Measurements from ENCODE around the gene SHANK1.

Gene SHANK1

DNA sequence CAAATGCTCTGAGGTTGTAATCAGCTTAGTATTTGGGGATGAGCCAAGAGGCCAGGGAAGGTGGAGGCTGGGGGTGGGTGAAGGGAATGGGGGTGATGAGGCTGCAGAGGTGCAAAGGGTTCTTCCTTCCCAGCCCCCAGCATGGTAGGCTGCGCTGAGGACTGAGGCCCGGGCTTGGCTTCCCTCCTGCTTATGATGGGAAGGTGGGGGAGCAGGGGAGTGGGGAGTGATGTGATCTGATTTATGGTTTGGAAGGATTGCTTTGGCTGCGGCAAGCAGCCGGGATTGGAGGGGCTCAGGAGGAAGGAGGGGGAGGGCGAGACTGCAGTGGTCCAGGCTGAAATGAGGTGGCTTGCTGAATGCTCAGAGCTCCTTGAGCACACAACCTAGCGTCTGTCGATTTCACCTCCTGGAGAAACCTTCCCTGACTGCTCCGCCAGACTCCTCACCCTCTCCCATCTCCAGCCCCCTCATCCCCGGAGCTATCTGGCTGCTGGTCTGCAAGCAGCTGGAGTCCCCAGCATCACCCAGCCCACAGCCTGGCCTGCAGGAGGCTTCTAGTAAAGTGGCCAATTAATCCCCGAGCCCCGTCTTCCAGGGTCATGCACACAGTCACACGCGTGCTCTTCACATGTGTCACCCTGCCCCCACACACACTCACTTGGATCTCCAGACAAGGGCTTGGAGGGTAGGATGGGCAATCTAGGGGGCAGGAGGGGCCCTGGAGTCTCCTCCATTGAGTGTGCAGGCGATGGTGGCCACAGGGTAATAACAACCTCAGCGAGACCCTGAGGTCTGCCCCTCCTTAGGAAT, 2.8 kb upstream of the SHANK1 start:
- TF ChIP-seq TEAD4 (IDR thresholded peaks at IDR 0.05), result no peak
- no peak for TF ChIP-seq ZBTB7A (IDR thresholded peaks at IDR 0.05; ENCODE audit: low read depth)
- no peak for TF ChIP-seq RAD21 (IDR thresholded peaks at IDR 0.05; ENCODE audit: low read depth)
- TF ChIP-seq NFIC (IDR thresholded peaks at IDR 0.05), result no peak
- no peak for TF ChIP-seq TCF12 (IDR thresholded peaks at IDR 0.05; ENCODE audit: low read depth)
- TF ChIP-seq, protein P1, sequence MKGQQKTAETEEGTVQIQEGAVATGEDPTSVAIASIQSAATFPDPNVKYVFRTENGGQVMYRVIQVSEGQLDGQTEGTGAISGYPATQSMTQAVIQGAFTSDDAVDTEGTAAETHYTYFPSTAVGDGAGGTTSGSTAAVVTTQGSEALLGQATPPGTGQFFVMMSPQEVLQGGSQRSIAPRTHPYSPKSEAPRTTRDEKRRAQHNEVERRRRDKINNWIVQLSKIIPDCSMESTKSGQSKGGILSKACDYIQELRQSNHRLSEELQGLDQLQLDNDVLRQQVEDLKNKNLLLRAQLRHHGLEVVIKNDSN (IDR thresholded peaks at IDR 0.05), result no peak
- no peak for TF ChIP-seq CREB1 (IDR thresholded peaks at IDR 0.05; ENCODE audit: low read depth)
- no peak for TF ChIP-seq EP300 (IDR thresholded peaks at IDR 0.05; ENCODE audit: borderline replicate concordance)
- TF ChIP-seq CEBPB (IDR thresholded peaks at IDR 0.05), result no peak

DNA sequence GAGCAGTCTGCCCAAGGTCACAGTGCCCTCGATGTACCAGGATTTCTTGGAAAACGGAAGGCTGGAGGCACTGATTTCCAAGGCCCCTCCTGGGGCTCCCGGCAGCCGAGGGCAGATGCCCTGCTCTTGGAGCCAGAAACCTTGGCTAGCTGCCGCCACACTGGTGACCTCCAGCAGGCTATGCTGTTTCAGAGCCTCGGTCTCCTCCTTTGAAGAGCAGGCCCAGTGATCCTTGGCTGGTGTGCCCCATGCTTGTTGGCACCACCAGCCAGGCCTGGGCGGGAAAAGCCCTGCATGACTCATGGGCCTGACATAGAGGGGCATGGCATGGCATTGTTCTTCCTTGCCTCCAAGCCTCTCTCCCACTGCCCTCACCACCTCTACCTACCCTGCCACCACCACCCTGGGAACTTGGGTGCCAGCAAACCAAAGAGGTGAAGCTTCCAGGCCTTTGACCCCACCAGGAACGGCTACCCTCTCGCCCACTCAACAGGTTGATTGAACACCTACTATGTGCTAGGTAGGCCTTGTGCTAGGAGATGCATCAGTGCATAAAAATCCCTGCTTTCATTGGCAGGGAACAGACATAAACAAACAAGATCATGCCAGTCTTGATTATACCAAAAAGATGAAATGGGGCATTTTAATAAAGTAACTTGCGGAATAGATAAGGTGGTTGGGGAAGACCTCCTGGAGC, 2.0 kb upstream of the SHANK1 start:
- TF ChIP-seq FOXM1 (IDR thresholded peaks at IDR 0.05; ENCODE audit: borderline replicate concordance, low read depth) (no peak), EP300 (IDR thresholded peaks at IDR 0.05; ENCODE audit: borderline replicate concordance) (no peak), TAF1 (IDR thresholded peaks at IDR 0.05; ENCODE audit: low read depth) (no peak), ZBTB7A (IDR thresholded peaks at IDR 0.05; ENCODE audit: low read depth) (no peak), CREB1 (IDR thresholded peaks at IDR 0.05; ENCODE audit: low read depth) (no peak), CEBPB (IDR thresholded peaks at IDR 0.05) (no peak), YY1 (IDR thresholded peaks at IDR 0.05; ENCODE audit: low read depth) (no peak)
- TF ChIP-seq, protein P2, sequence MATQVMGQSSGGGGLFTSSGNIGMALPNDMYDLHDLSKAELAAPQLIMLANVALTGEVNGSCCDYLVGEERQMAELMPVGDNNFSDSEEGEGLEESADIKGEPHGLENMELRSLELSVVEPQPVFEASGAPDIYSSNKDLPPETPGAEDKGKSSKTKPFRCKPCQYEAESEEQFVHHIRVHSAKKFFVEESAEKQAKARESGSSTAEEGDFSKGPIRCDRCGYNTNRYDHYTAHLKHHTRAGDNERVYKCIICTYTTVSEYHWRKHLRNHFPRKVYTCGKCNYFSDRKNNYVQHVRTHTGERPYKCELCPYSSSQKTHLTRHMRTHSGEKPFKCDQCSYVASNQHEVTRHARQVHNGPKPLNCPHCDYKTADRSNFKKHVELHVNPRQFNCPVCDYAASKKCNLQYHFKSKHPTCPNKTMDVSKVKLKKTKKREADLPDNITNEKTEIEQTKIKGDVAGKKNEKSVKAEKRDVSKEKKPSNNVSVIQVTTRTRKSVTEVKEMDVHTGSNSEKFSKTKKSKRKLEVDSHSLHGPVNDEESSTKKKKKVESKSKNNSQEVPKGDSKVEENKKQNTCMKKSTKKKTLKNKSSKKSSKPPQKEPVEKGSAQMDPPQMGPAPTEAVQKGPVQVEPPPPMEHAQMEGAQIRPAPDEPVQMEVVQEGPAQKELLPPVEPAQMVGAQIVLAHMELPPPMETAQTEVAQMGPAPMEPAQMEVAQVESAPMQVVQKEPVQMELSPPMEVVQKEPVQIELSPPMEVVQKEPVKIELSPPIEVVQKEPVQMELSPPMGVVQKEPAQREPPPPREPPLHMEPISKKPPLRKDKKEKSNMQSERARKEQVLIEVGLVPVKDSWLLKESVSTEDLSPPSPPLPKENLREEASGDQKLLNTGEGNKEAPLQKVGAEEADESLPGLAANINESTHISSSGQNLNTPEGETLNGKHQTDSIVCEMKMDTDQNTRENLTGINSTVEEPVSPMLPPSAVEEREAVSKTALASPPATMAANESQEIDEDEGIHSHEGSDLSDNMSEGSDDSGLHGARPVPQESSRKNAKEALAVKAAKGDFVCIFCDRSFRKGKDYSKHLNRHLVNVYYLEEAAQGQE (IDR thresholded peaks at IDR 0.05; ENCODE audit: low read depth), result no peak
- TF ChIP-seq, protein P1 (IDR thresholded peaks at IDR 0.05), result no peak

DNA sequence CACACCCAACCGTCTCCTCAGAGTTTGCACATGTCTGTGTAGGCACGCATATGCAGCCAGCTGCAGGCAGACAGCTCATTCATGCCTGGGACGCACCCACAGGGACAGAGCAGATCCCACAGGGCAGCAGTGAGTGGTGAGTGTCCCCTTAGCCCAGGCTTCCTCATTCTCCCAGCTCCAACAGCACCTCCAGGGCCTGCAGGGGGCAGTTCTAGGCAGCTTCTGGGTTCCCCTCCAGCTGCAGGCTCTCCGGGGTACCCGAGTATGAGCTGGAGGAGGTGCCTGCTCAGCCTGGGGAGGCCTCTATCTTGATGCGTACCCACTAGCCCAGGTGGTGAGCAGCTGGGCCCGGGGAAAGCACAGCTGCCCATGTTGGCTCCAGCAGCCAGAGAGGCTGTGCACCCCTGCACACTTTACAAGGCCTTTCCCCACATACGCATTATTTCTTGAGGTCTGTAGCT, 1.3 kb upstream of the SHANK1 start:
- TF ChIP-seq TEAD4 (IDR thresholded peaks at IDR 0.05) (no peak), CEBPB (IDR thresholded peaks at IDR 0.05) (no peak), EP300 (IDR thresholded peaks at IDR 0.05; ENCODE audit: borderline replicate concordance) (no peak), YY1 (IDR thresholded peaks at IDR 0.05; ENCODE audit: low read depth) (no peak), EGR1 (IDR thresholded peaks at IDR 0.05) (no peak)

DNA sequence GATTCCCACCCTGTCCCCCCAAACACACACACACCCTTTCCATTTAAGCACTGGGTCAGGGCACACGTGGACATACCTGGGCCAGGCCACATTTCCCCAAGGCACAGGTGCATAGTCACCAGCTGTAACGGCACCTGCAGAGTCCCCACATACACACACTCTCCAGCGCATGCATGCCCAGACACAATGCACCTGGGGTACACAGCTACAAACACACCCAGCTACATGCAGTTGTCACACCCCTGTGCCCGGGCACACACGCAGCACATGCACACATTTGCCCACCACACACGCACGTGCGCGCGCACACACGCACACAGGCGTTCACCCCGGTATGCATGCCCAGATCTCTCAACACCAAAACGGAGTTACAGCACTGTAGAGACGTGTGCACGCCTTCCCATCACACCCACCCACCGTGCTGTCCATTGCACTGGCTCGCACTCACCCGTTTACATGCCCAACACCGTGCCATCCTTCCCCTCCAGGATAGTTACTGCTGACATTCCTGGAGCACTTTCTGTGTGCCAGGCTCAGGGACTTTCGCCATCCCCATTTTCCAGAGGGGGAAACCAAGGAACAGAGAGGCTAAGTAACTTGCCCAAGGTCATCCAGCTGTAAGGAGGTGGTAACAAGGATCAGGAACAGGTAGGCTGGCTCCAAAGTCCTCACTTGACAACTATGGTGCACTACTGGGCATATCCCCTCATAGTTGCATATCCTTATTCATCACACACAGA, 749 bp upstream of the SHANK1 start:
- no peak for TF ChIP-seq FOXM1 (IDR thresholded peaks at IDR 0.05; ENCODE audit: borderline replicate concordance, low read depth)
- no peak for TF ChIP-seq CEBPB (IDR thresholded peaks at IDR 0.05)
- no peak for TF ChIP-seq TAF1 (IDR thresholded peaks at IDR 0.05; ENCODE audit: low read depth)
- TF ChIP-seq TEAD4 (IDR thresholded peaks at IDR 0.05), result no peak
- TF ChIP-seq, protein P1 (IDR thresholded peaks at IDR 0.05), result no peak
- TF ChIP-seq, protein P3, sequence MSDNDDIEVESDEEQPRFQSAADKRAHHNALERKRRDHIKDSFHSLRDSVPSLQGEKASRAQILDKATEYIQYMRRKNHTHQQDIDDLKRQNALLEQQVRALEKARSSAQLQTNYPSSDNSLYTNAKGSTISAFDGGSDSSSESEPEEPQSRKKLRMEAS (IDR thresholded peaks at IDR 0.05), result no peak
- TF ChIP-seq EGR1 (IDR thresholded peaks at IDR 0.05), result no peak
- TF ChIP-seq EP300 (IDR thresholded peaks at IDR 0.05; ENCODE audit: borderline replicate concordance), result no peak
- no peak for TF ChIP-seq TCF12 (IDR thresholded peaks at IDR 0.05; ENCODE audit: low read depth)
- TF ChIP-seq, protein P2 (IDR thresholded peaks at IDR 0.05; ENCODE audit: low read depth), result no peak
- no peak for TF ChIP-seq RAD21 (IDR thresholded peaks at IDR 0.05; ENCODE audit: low read depth)
- no peak for TF ChIP-seq CREB1 (IDR thresholded peaks at IDR 0.05; ENCODE audit: low read depth)
- TF ChIP-seq ZBTB7A (IDR thresholded peaks at IDR 0.05; ENCODE audit: low read depth), result no peak

DNA sequence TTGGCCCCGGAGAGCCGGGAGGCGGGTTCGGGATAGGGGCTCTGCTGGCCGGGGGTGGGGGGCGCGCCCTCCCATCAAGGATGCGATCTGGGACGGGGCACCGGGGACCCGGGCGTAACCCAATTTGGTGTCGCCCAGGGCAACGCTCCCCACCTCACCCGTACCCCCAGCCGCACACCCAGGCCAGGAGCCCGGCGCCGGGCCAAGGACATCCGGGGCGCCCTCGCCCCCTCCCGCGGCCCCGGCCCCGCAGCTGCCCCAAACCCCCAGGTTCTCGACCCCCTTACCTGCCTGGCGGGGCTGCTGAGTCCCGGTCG, 525 bp downstream of the SHANK1 start:
- TF ChIP-seq NFIC (IDR thresholded peaks at IDR 0.05) (no peak), CREB1 (IDR thresholded peaks at IDR 0.05; ENCODE audit: low read depth) (no peak), ZBTB7A (IDR thresholded peaks at IDR 0.05; ENCODE audit: low read depth) (no peak), CEBPB (IDR thresholded peaks at IDR 0.05) (no peak), EGR1 (IDR thresholded peaks at IDR 0.05) (no peak), TCF12 (IDR thresholded peaks at IDR 0.05; ENCODE audit: low read depth) (no peak), YY1 (IDR thresholded peaks at IDR 0.05; ENCODE audit: low read depth) (no peak), FOXM1 (IDR thresholded peaks at IDR 0.05; ENCODE audit: borderline replicate concordance, low read depth) (no peak), TEAD4 (IDR thresholded peaks at IDR 0.05) (no peak), TAF1 (IDR thresholded peaks at IDR 0.05; ENCODE audit: low read depth) (no peak), EP300 (IDR thresholded peaks at IDR 0.05; ENCODE audit: borderline replicate concordance) (no peak), RAD21 (IDR thresholded peaks at IDR 0.05; ENCODE audit: low read depth) (no peak)
- TF ChIP-seq, protein P3 (IDR thresholded peaks at IDR 0.05), result no peak
- TF ChIP-seq, protein P2 (IDR thresholded peaks at IDR 0.05; ENCODE audit: low read depth), result no peak
- TF ChIP-seq, protein P1 (IDR thresholded peaks at IDR 0.05), result no peak

Data from Ishikawa (cell line).